Measurements from ENCODE around the gene CDCA7. TPM values are rescaled to one million over a fixed set of nuclear protein-coding genes. Genes with fewer than 3 reads are reported as not detected.
"Not testable (repeated sequence)": the region's sequence is repeated elsewhere in the genome, so short reads cannot be mapped to it uniquely, and the experiment has no call there.

The CDCA7 gene
- total RNA-seq, 1 experiment from 2014 or later = 16.6 TPM

- DNase-seq (ENCODE audit: low read depth) = no peak
These were observed 3.9 kb downstream of the CDCA7 start for GRCh38 chr2:173358616-173359015.

DNA sequence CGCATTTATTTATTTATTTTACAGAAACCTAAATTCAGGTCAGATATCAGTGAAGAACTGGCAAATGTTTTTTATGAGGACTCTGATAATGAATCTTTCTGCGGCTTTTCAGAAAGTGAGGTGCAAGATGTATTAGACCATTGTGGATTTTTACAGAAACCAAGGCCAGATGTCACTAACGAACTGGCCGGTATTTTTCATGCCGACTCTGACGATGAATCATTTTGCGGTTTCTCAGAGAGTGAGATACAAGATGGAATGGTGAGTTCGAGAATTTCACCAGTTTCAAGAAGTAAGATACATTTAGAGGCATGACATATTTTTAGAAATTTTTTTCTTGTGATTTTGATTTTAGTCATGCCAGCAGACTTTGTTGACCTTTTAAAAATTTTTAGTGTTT is 4.6 kb downstream of the CDCA7 start:
- DNase-seq (ENCODE audit: low read depth) = peak; percentile 4

GRCh38 chr2:173370198-173370597 is 15.5 kb downstream of the CDCA7 start:
- DNase-seq (ENCODE audit: low read depth) = no peak

DNA sequence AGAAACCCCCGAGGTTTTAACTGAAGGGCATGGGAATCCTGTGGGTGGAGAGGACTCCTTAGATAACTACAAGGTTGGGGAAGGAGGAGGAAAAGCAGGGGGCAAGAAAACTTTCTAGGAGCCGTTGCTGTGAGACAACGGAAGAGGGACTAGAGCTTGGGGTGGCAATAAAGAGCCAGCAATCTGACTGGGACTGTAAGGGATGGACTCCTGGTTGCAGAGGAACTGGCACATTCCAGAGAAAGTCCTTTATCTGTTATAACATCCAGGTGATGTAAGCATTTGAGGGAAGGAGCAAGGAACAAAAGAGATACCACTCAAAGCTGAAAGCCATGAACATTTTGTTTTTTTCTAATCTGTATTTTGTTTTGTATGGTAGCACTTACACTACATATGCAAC is 16.4 kb downstream of the CDCA7 start:
- no peak for DNase-seq (ENCODE audit: low read depth)

DNA sequence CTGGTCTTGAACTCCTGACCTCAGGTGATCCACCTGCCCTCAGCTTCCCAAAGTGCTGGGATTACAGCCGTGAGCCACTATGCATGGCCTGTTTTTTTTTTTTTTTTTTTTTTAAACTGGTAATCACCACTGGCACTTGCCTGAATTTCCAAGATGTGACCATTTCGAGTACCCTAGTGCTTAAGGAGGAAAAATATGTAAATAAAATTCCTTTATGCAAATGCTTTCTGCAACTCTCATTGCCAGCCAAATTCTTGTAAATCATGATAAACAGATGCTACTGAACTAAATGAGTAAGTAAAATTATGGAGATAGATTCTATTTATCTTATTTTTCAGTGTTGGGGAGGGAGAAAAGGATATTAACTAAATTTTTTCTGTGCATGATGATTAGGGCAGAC is 18.6 kb downstream of the CDCA7 start:
- DNase-seq (ENCODE audit: low read depth) = no peak

GRCh38 chr2:173374634-173375033 is 20.0 kb downstream of the CDCA7 start:
- DNase-seq (ENCODE audit: low read depth) = no peak

- not testable (repeated sequence) for DNase-seq (ENCODE audit: low read depth)
These were observed 30.9 kb downstream of the CDCA7 start for GRCh38 chr2:173385534-173385933.

- DNase-seq (ENCODE audit: low read depth) = no peak
These were observed 31.5 kb downstream of the CDCA7 start for GRCh38 chr2:173386021-173386737.

DNA sequence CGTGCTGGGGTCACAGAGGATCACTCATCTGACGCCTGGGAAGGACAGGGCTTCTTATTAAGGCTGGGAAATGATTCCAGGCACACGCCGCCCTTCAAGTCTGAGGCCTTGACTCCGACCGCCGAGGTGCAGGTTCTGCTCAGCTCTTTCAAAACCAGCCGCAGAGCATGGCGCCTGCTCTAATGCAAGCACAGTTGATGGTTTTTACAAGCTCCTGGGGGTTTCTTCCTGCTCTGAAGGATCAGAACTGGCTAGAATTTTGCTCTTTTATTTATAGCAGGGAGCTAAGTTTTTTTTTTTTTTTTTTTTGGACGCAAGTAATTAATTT is 32.0 kb downstream of the CDCA7 start:
- no peak for DNase-seq (ENCODE audit: low read depth)

DNA sequence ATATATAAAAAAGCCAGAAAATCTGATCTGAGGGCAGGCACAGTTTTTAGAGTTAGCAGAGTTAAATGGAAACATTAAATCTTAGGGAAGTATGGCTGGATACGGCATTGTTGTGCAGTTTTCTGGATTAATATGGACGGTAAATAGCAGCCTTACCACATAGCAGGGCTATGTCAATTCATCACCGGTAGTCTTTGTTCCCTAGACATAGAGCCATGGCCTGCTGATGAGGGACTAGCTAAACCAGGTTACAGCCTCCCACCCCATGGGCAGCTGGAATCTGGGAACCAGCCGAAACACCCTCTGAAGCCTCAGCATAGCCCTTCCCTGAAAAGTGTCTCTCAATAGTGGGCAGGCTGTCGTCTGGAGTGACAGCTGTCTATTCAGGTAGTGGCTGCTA is 32.4 kb downstream of the CDCA7 start:
- DNase-seq (ENCODE audit: low read depth) = no peak

DNA sequence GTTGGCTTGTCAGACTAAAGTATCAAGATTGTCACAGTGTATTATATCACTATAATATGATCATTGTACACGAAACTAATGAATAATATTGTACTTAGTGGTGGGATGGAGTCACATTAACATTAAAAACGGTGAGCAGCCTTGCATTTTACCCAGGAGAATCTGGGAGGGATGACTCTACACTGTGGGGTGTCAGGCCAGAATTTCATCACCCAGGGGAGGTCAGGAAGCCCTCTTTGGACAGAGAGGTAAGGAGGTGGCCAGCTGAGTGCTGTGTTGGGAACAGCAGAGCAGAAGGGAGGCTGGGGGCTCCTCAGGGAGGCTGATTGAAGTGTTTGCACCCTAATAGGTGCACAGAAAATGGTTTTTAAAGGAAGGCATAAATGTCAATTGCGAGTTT is 33.0 kb downstream of the CDCA7 start:
- DNase-seq (ENCODE audit: low read depth) = no peak

DNA sequence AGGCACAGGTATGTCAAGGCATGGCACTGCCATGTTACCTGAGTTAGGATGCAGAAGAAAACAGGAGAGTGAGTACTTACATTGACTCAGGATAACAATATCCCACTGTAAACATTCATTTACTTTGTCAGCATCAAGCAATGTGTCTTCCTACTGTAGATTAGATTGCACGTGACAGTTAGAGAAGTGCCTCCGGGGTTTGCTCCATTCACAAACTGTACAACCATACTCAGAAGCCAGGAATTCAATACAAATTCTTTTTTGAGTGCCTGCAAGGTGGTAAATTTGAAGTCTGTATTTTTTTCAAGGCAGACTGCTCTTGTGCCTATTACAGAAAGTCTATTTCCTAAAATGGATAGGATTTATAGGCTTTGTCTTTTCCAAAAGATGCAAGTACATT is 34.1 kb downstream of the CDCA7 start:
- DNase-seq (ENCODE audit: low read depth) = peak; percentile 10

DNA sequence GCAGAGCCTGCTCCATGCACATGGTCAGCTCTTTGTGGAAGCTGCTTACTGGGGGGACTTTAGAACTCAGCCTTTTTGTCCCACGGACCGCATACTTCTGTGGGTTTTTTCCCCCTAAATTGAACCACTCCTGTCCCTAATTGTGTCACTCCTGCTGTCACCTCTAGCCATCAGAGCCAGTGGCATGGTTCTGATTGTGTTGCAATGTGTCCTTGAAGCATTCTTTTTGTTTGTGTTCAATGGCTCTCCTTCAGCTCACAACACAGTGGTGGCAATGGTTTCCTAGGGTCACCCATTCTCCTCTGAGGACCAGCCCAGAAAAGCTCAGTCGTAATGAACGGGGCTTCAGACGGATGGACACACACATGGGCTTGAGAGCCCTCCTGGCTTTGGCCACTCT is 35.4 kb downstream of the CDCA7 start:
- DNase-seq (ENCODE audit: low read depth) = no peak

DNA sequence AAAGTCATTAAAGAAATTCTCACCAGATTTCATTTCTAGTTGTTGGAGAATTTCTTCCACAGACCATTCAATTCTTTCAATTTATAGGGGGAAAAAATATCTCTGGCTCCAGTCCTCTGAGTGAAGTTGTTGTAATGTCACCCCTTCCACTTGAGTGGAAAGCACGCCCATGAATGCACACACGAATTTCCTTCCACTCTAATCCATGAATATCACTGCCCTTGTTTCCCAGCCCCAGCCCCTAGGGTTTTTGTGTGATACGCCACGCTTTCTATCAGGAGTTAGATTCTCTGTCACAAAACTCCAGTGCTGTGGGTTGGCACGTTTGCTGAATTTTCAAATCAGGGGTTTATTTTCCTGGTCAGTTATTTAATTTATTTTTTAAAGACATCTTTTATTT is 38.1 kb downstream of the CDCA7 start:
- no peak for DNase-seq (ENCODE audit: low read depth)

DNA sequence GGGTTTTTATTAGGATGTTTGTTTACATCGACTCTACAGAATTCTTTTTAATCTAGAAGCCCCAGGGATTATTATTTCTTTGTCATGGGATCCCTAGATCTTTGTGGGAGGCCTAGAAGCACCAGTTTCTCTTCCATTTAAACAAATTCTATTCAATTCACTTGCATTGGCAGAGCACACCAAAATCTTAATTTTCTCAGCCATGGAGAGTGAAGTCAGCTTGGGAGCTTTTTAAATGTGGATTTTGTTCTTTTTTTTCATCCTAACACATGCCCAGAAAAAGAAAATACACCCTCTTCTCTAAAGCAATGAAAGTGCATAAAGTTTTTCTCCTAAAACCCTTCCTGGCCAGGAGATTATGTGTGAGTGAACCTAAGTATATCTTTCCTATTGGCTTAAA is 38.5 kb downstream of the CDCA7 start:
- DNase-seq (ENCODE audit: low read depth) = no peak

GRCh38 chr2:173393636-173394035 is 39.0 kb downstream of the CDCA7 start:
- no peak for DNase-seq (ENCODE audit: low read depth)

- no peak for DNase-seq (ENCODE audit: low read depth)
These were observed 39.7 kb downstream of the CDCA7 start for GRCh38 chr2:173394091-173394974.

GRCh38 chr2:173395567-173396351 is 41.1 kb downstream of the CDCA7 start:
- no peak for DNase-seq (ENCODE audit: low read depth)

- DNase-seq (ENCODE audit: low read depth) = no peak
These were observed 42.9 kb downstream of the CDCA7 start for GRCh38 chr2:173397539-173397938.

DNA sequence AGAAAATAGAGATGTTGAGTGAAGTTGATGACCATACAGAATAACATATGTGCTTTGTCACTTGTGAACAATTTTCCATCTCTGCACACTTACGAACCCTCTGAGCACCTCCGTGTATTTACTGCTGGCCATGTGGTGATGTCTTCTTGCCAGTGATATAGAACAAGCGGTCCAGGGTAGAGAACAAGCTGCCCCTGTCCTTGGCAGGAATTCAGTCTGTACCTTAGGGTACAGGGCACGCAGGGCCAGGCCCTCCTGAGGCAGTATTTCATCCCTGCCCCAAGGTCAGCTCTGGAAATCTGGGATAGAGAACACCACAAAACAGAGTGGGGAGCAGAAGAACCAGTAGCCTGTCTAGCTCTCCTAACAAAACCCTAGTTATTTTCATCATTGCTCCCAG is 44.6 kb downstream of the CDCA7 start:
- no peak for DNase-seq (ENCODE audit: low read depth)

- DNase-seq (ENCODE audit: low read depth) = peak; percentile 34
These were observed 46.1 kb downstream of the CDCA7 start for GRCh38 chr2:173400760-173401159.

GRCh38 chr2:173401716-173402326 is 47.1 kb downstream of the CDCA7 start:
- peak; percentile 18 for DNase-seq (ENCODE audit: low read depth)
